PC-3 (cell line): ENCODE results near the gene CIBAR2. TPM values are rescaled to one million over a fixed set of nuclear protein-coding genes. Genes with fewer than 3 reads are reported as not detected.

ENCODE experiments used
- ATAC-seq: fragments of 200-7000 bp; cut with Tn5 transposase; 2 replicates; pipeline ENCODE4 v1.9.1; 2020; ENCODE audit warnings: mild to moderate bottlenecking, moderate library complexity
- BruUV-seq: library from RNA; stranded (reverse); fragments of 400-500 nt; replicated peaks from 2 replicates; lab custom pipeline; 2021; lab: Mats Ljungman, UMichigan
- CTCF ChIA-PET: fragments of 300-600 bp; sonication (Branson Sonifier 250); formaldehyde crosslinking; loops from one replicate; lab custom pipeline; 2022; ENCODE audit warnings: antibody characterized with exemption; lab: Charles Lee
- POLR2A ChIA-PET: fragments of 300-600 bp; sonication (Branson Sonifier 250); formaldehyde crosslinking; loops from one replicate; lab custom pipeline; 2022; ENCODE audit warnings: antibody characterized with exemption; ENCODE audit not compliant: unreplicated experiment; lab: Charles Lee
- DNase-seq: peaks from one replicate; pipeline ENCODE4 v3.0.0-alpha.2; 2015
- H2AFZ ChIP-seq: fragments of 300-600 bp; sonication (generic); 2 replicates; pipeline ENCODE4 v1.6.0; 2016; ENCODE audit warnings: antibody characterized with exemption, low read length
- H3F3A ChIP-seq: fragments of 300-600 bp; sonication (generic); one replicate; pipeline ENCODE4 v1.6.0; 2017; ENCODE audit warnings: antibody characterized with exemption, low read length, control low read depth, mild to moderate bottlenecking; ENCODE audit not compliant: unreplicated experiment
- H3K27ac ChIP-seq: fragments of 300-600 bp; sonication (generic); 2 replicates; pipeline ENCODE4 v1.5.1; 2016; ENCODE audit warnings: mild to moderate bottlenecking, low read length
- H3K27me3 ChIP-seq: fragments of 300-600 bp; sonication (generic); 2 replicates; pipeline ENCODE4 v1.6.1; 2016; ENCODE audit warnings: low read length, mixed read lengths
- H3K36me3 ChIP-seq: fragments of 300-600 bp; sonication (generic); 2 replicates; pipeline ENCODE4 v1.6.1; 2016; ENCODE audit warnings: low read depth, mixed run types, low read length, mixed read lengths
- H3K4me1 ChIP-seq: fragments of 300-600 bp; sonication (generic); 2 replicates; pipeline ENCODE4 v1.5.1; 2016; ENCODE audit warnings: low read length; ENCODE audit not compliant: insufficient read depth
- H3K4me2 ChIP-seq: fragments of 300-600 bp; sonication (generic); 2 replicates; pipeline ENCODE4 v1.6.0; 2016; ENCODE audit warnings: low read length
- H3K4me3 ChIP-seq: fragments of 300-600 bp; sonication (generic); 2 replicates; pipeline ENCODE4 v1.5.1; 2016; ENCODE audit warnings: mild to moderate bottlenecking, low read length, mixed read lengths
- H3K79me2 ChIP-seq: fragments of 300-600 bp; sonication (generic); 2 replicates; pipeline ENCODE4 v1.6.1; 2017; ENCODE audit warnings: low read length, mixed read lengths
- H3K9ac ChIP-seq: fragments of 300-600 bp; sonication (generic); 2 replicates; pipeline ENCODE4 v1.6.0; 2016; ENCODE audit warnings: mild to moderate bottlenecking, low read length
- H3K9me2 ChIP-seq: fragments of 300-600 bp; sonication (generic); replicated peaks from 2 replicates; pipeline ENCODE4 v1.6.1; 2016; ENCODE audit warnings: mixed run types, low read length, mixed read lengths
- H3K9me3 ChIP-seq: fragments of 300-600 bp; sonication (generic); 2 replicates; pipeline ENCODE4 v1.6.1; 2016; ENCODE audit warnings: low read length, mixed read lengths
- H4K20me1 ChIP-seq: fragments of 300-600 bp; sonication (generic); 2 replicates; pipeline ENCODE4 v1.6.1; 2016; ENCODE audit warnings: low read length, mixed read lengths
- EZH2 ChIP-seq: fragments of 300-600 bp; sonication (generic); IDR thresholded peaks from one replicate; pipeline ENCODE4 v1.6.1; 2017; ENCODE audit warnings: antibody characterized with exemption, mild to moderate bottlenecking, low read length; ENCODE audit not compliant: unreplicated experiment
- EZH2phosphoT487 ChIP-seq: fragments of 300-600 bp; sonication (generic); IDR thresholded peaks from 2 replicates; pipeline ENCODE4 v1.6.1; 2018; ENCODE audit warnings: mild to moderate bottlenecking, antibody characterized with exemption, low read length, borderline replicate concordance
- intact Hi-C: fragments of 100-400 bp; cut with micrococcal nuclease; formaldehyde crosslinking; loops from 2 replicates; pipeline ENCODE4 v1.9.0; 2023
- total RNA-seq: library from RNA; depleted of rRNA; stranded (reverse); fragments of >200 nt; gene quantifications from 2 replicates; pipeline ENCODE4 v1.2.3, GENCODE V29; 2014
- TF ChIP-seq, protein P1 (sequence below): fragments of 300-600 bp; sonication (generic); conservative IDR thresholded peaks from 2 replicates; pipeline ENCODE4 v1.5.1; 2017; ENCODE audit warnings: antibody characterized with exemption, low read depth, mild to moderate bottlenecking, low read length

The CIBAR2 gene
- total RNA-seq, 1 experiment from 2014 or later, result not detected

DNA sequence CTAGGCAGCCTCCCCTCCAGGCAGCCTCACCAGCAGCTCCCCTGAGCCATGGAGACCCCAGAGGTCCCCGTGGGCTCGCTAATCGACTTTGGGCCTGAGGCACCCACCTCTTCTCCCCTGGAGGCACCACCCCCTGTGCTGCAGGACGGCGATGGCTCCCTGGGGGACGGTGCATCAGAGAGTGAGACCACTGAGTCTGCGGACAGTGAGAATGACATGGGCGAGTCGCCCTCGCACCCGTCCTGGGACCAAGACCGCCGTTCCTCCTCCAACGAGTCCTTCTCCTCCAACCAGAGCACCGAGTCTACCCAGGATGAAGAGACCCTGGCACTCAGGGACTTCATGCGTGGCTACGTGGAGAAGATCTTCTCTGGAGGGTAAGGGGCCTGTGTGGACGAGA, 45.2 kb downstream of the CIBAR2 start:
- no peaks in the 10 kb centered on the region for H3K9me3 ChIP-seq
- no peak overlapping the region for H2AFZ ChIP-seq
- no peak overlapping the region for H3K9ac ChIP-seq
- no peaks in the 10 kb centered on the region for H3F3A ChIP-seq
- no peak for ATAC-seq
- no peak for DNase-seq
- ChIA-PET CTCF (no interaction called here), POLR2A (no interaction called here)
- H3K4me2 ChIP-seq, result no peak overlapping the region
- no peaks in the 10 kb centered on the region for H3K4me1 ChIP-seq
- intact Hi-C loops, result no loop called here
- H4K20me1 ChIP-seq, result no peaks in the 10 kb centered on the region
- no peak overlapping the region for H3K4me3 ChIP-seq
- BruUV-seq, result no TSS peak
- no peaks in the 10 kb centered on the region for H3K79me2 ChIP-seq
- no peaks in the 10 kb centered on the region for H3K36me3 ChIP-seq
- TF ChIP-seq EZH2phosphoT487 (no peak), EZH2 (no peak)
- TF ChIP-seq, protein P1, sequence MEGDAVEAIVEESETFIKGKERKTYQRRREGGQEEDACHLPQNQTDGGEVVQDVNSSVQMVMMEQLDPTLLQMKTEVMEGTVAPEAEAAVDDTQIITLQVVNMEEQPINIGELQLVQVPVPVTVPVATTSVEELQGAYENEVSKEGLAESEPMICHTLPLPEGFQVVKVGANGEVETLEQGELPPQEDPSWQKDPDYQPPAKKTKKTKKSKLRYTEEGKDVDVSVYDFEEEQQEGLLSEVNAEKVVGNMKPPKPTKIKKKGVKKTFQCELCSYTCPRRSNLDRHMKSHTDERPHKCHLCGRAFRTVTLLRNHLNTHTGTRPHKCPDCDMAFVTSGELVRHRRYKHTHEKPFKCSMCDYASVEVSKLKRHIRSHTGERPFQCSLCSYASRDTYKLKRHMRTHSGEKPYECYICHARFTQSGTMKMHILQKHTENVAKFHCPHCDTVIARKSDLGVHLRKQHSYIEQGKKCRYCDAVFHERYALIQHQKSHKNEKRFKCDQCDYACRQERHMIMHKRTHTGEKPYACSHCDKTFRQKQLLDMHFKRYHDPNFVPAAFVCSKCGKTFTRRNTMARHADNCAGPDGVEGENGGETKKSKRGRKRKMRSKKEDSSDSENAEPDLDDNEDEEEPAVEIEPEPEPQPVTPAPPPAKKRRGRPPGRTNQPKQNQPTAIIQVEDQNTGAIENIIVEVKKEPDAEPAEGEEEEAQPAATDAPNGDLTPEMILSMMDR, result no peak
- no peak overlapping the region for H3K27ac ChIP-seq
- H3K9me2 ChIP-seq, result no peaks in the 10 kb centered on the region
- H3K27me3 ChIP-seq, result no peaks in the 10 kb centered on the region

DNA sequence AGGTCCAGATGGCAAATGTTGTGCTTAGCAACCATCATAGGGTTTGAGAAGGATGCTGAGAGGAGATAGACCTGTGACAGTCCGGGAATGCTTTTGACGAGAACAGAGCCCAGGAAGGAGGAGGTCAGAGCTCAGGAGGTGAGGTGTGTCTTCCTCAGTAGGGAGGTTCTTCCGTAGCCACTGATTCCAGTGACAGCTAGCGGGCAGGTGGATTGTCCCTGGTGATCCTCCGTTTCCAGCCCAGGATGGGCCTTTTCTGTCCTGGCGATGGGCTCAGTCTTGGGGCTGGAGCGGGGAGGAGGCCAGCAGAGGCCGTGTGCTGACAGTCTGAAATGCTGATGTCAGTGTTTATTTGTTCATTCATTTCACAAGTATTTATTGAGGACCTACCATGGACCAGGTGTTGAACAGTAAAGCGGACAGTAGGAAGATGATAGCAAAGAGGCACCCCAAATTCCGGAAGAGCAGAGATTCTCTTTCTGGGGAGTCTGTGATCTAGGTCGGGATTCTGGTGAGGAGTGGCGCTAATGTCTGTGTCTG, 45.9 kb downstream of the CIBAR2 start:
- intact Hi-C loops, result no loop called here
- no peaks in the 10 kb centered on the region for H3K79me2 ChIP-seq
- no peak overlapping the region for H3K9ac ChIP-seq
- no TSS peak for BruUV-seq
- H2AFZ ChIP-seq, result no peak overlapping the region
- no peaks in the 10 kb centered on the region for H3K9me3 ChIP-seq
- POLR2A ChIA-PET, result no interaction called here
- H3K4me1 ChIP-seq, result no peaks in the 10 kb centered on the region
- no peak overlapping the region for H3K4me2 ChIP-seq
- no peak overlapping the region for H3K27ac ChIP-seq
- no peaks in the 10 kb centered on the region for H3K9me2 ChIP-seq
- no peaks in the 10 kb centered on the region for H4K20me1 ChIP-seq
- no peaks in the 10 kb centered on the region for H3F3A ChIP-seq
- no peaks in the 10 kb centered on the region for H3K36me3 ChIP-seq
- no peak overlapping the region for H3K4me3 ChIP-seq
- no peak for TF ChIP-seq EZH2
- TF ChIP-seq, protein P1, result no peak
- TF ChIP-seq EZH2phosphoT487, result no peak
- no peaks in the 10 kb centered on the region for H3K27me3 ChIP-seq
- CTCF ChIA-PET, result no interaction called here
- ATAC-seq, result no peak
- DNase-seq, result no peak

DNA sequence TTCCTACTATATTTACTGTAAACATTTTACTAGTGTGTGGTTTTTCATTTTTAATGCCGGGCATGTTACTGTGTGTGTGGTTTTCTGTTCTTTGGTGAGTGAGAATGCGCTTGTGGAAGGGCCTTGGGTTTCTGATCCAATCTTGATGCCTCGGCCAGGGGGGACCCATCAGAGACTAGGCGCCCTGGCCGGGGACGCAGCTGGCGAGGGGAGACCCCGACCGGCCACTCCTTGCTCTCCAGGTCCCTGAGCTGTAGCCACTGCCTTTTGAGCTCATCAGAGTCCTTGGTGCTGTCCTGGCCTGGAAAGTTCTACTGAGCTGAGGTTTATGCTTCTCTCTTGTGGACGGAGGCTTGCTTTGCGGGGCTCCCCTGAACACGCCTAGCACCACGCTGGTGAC, 47.2 kb downstream of the CIBAR2 start:
- no peak overlapping the region for H3K4me3 ChIP-seq
- ChIA-PET POLR2A (no interaction called here), CTCF (no interaction called here)
- BruUV-seq, result no TSS peak
- ATAC-seq (no peak), DNase-seq (no peak)
- no peaks in the 10 kb centered on the region for H3F3A ChIP-seq
- no peaks in the 10 kb centered on the region for H3K79me2 ChIP-seq
- H3K9me3 ChIP-seq, result no peaks in the 10 kb centered on the region
- H4K20me1 ChIP-seq, result no peaks in the 10 kb centered on the region
- intact Hi-C loops, result no loop called here
- no peak overlapping the region for H3K9ac ChIP-seq
- TF ChIP-seq, protein P1, result no peak
- no peak for TF ChIP-seq EZH2
- no peak for TF ChIP-seq EZH2phosphoT487
- no peaks in the 10 kb centered on the region for H3K36me3 ChIP-seq
- H3K9me2 ChIP-seq, result no peaks in the 10 kb centered on the region
- no peaks in the 10 kb centered on the region for H3K4me1 ChIP-seq
- H3K4me2 ChIP-seq, result no peak overlapping the region
- H3K27ac ChIP-seq, result no peak overlapping the region
- no peak overlapping the region for H2AFZ ChIP-seq
- H3K27me3 ChIP-seq, result no peaks in the 10 kb centered on the region
